ENCODE measurements around the gene STK40.
A peak's percentile ranks its signal among the peaks of the same experiment; 100 is the strongest.

Gene STK40, protein sequence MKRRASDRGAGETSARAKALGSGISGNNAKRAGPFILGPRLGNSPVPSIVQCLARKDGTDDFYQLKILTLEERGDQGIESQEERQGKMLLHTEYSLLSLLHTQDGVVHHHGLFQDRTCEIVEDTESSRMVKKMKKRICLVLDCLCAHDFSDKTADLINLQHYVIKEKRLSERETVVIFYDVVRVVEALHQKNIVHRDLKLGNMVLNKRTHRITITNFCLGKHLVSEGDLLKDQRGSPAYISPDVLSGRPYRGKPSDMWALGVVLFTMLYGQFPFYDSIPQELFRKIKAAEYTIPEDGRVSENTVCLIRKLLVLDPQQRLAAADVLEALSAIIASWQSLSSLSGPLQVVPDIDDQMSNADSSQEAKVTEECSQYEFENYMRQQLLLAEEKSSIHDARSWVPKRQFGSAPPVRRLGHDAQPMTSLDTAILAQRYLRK

GRCh38 chr1:36385410-36386264 lies at the start of gene STK40:
Gene STK40, minus strand, starts transcription at chr1:36385924. Its CDS starts 24,592 bp downstream, at chr1:36361332.
- DNase-seq: peak; percentile 99

DNA sequence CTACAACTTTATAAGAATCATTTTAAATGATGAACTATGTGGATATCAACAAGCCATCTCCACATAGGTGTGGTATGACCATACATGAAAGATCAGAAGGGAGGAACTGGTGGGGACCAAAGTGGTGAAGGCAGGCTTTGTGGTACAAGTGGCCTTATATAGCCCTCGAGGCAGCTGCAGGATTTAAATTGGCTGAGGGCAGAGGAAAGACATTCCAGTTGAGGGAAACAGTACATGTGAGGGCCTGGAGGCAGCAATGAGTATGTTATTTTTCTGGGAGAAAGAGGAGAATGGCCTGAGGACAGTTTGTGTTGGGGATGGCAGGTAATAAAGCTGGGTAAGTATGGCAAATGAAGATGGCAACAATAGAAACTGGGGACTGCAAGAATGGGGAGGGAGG lies 47.4 kb upstream of the STK40 start:
- DNase-seq: no peak

DNA sequence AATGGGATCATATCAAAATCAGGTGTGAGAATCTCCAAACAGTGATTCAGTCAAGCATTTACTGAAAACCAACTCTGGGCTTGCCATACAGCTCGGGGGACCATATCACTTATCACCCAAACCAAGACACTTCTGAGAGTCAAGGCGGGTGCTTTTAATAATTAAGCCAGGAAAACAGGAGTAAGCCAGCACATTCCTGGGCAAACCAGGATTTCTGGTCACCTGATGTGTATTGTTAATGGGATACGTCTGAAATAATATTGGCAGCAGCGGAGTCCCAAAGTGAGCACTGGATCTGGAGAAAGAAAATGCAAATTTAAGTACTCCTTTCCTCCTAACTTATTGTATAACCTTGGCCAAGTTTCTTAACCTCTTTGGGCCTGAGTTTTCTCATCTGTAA lies 46.9 kb upstream of the STK40 start:
- DNase-seq: no peak

DNA sequence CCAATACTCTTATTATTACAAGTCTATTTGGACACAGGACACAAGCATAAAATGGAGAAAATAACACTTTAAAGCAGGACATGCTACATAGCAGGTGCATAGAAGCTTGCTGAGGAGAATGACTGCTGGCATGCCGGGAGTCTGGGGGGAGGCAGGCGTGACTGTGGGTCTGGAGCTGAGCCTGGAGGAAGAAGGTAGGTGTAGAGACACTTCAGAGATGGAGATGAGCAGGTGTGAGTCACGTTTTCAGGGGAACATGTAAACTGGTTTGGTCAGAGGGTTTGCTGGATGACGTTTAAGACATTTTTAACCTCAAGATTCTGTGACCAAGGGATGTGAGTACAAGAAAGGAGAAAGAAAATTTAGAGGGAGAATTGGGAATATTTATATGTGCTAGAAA lies 40.1 kb upstream of the STK40 start:
- no peak for DNase-seq

GRCh38 chr1:36421649-36422048 lies 35.9 kb upstream of the STK40 start:
- DNase-seq: no peak

GRCh38 chr1:36420836-36421317 lies 35.2 kb upstream of the STK40 start:
- DNase-seq: peak; percentile 70

DNA sequence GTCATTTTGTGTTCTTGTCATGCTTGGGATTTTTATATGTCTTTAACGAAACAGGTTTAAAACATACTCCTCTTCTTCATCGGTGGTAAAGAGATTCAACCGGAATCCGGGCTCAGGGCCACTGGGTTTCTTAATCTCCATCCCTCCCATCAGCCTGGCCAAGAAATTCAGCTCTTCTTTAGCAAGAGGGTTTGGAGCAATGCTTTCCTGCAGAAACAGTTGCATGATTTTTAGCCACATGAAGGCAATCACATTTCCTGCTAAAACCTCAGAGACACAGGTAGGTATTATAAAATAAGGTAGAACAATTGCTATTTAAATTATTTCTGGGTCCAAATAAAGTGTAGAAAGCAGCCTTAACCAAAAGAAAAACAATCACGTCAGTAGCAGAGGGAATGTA lies 34.7 kb upstream of the STK40 start:
- DNase-seq: no peak

- no peak for DNase-seq
Observed at GRCh38 chr1:36419569-36419968, 33.8 kb upstream of the STK40 start.

- DNase-seq: no peak
Observed at GRCh38 chr1:36419140-36419539, 33.4 kb upstream of the STK40 start.

DNA sequence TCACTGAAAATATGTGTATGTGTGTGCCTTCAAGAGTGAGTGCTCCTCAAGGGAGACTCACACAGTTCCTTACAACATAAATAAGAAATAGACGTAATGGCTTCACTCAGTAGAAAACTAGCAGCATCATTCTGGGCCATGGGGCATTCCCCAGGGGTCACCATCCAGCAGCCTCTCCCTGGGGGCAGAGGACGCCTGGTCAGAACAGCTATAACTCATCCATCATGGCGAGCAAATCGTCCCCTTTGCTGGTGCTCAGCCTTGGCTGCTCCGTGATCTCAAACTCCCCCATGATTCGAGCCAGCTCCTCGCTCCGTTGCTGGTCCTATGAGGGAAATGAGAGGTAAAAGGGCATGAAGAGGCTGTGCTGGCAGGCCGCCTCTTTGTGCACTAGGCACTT lies 32.2 kb upstream of the STK40 start:
- DNase-seq: no peak

DNA sequence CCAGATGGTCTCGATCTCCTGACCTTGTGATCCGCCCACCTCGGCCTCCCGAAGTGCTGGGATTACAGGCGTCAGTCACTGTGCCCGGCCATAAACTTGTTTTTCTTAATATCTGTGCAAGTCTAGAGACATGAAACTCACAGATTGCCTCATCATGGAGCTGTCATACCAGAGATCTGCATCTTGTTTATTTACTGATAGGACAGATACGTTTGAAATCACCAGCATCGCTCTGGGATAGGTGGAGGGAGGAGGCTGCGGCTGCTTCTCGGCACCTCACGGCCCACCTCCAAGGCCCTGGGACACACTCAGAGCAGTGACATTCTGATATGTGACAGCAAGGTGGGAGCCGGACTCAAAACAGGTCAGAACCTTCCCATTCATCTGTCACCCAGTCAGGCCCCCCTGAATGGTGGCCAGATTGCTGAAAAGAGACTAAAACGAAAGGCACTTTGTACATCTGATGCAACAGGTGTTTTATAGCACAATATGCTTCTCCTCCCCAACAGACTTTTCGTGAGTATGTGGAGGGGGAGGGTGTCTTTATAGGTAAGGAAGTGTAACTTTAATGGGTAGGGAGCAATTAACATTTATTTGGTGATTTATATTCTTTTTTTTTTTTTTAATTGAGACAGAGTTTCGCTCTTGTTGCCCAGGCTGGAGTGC lies 30.1 kb upstream of the STK40 start:
- no peak for DNase-seq

DNA sequence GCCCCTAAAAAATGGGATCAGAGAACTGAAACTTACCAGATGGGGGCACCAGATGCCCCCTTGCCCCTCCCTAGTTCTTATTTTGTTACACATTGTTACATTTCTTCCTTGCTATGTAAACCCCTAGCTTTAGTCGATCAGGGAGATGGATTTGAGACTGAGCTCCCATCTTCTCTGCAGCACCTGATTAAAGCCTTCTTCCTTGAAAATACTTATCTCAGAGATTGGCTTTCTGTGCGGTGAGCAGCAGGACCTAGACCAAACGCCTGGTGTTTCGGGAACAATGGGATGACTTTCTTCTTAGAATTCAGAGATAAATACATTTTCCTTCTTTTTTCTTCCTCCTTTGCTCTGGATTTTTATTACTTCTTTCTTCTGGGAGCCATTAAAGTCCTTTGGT lies 28.7 kb upstream of the STK40 start:
- no peak for DNase-seq

GRCh38 chr1:36411674-36412648 lies 26.2 kb upstream of the STK40 start:
- DNase-seq: no peak

DNA sequence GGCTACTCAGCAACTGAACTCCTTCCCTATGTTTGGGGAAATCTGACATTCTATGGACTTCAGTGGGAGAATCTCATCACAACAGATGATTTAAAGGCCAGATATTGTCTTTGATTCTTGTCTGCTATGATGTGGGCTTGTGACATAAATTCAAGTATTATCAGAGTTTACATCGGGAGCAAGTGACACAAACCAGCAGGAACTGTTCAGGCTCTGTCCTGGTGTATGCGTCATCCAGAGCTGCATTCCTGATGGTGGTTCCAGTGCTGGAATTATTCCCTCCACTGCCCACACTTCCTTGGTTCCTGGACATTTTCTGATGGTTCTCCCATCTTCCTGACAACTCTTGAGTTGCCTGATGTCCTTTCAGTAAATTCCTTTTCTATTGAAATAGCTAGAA lies 22.8 kb upstream of the STK40 start:
- no peak for DNase-seq

GRCh38 chr1:36406440-36406839 lies 20.7 kb upstream of the STK40 start:
- no peak for DNase-seq

DNA sequence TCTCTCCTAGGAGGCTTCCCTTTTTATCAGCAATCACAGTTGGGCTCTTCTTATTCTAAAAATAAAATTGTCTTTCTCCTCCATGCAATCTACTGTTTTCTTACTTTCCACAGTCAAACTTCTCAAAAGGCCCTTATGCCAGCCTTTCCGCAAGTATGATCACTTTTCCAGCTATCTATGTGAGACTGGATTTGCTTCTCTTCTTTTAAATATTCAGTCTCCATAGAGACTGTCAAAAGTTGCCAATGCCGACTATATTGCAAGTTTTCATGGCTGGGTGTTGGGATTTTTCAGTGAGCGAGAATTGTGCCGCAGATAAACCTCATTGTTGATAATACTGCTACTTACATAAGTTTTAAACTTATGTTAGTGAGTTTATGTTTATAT lies 16.8 kb upstream of the STK40 start:
- no peak for DNase-seq

GRCh38 chr1:36401602-36402503 lies 16.1 kb upstream of the STK40 start:
- DNase-seq: no peak

GRCh38 chr1:36400825-36401601 lies 15.3 kb upstream of the STK40 start:
- DNase-seq: no peak

DNA sequence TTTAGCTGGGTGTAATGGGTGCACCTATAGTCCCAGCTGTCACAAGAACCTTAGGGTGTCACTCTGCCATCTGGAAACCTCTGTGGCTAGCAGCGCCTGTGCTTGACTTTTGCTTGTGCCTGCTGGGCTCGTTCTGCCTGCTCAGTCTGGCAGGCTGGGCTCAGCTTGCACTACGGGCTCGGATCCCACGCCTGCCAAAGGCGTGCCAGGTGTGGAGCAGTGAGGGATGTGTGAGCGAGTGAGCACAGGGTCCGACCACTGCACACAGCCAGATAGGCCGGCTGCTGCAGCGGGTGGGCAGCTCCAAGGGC lies 14.7 kb upstream of the STK40 start:
- no peak for DNase-seq

DNA sequence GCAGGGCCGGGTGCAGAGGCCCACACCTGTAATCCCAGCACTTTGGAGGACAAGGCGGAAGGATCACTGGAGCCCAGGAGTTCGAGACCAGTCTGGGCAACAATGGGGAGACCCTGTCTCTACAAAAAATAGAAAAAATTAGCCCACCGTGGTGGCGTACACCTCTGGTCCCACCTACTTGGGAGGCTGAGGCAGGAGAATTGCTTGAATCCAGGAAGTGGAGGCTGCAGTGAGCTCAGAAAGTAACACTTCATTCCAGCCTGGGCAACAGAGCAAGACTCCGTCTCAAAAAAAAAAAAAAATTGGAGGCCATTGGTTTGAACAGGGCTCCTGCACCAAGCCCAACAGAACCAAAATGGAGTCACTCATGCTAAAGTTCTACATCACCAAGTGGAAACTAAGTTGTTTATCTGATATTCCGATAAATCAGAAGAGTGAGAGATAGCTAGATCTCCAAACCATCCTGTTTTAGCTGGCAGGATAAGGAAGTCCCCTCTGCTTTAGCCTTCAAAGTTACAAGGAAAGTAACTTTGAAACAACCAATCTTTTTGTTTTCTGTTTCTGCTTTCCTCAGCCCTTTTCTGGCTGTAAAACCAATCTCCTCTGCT lies 12.8 kb upstream of the STK40 start:
- DNase-seq: no peak

All from NCI-H1105 (cell line).